Islet of Langerhans (tissue), 1 donor: ENCODE data around the gene CREG1.

Source experiments
- FAIRE-seq: peaks from one replicate; lab custom pipeline; 2011; peaks lifted over from hg19 to GRCh38; lab: Jason Lieb, UNC

CREG1 gene

DNA sequence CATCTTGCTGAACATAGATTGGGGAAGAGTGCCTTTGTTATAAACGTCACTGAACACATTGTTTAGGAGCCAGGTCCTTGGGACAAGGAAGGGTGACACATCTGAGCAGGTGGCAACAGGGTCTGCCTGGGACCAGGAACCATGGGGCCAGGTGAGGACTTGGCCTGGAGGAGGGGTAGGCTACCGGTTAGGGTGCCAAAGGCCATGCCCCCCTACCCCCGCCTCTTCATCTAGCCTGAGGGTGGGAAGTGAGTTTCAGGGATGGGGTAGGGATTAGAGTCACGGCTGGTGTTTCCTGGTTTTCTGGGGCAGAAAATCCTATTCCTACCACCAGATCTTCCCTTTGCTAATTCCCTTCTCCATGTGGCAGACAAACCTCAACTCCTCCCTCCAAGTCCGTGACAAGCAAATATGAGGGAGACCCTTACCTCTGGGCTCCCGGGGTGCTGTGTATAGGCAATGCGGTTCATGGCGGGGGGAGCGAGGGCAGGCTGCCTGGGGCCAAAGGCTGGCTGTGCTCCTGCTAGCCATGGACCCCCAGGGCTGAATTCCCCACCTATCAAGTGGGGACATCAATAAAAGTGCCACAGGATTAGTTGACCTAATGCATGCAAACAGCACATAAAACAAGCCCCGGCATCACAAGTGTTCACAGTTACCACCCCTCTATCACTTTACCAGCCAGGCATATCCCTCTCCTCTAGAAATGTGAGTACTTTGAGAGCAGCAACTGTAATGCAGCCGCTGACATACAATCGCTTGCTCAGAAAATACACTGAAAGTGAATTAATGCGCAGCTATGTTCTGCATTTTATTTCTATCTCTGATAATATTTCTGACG is 49.7 kb downstream of the CREG1 start:
- no peak for FAIRE-seq

DNA sequence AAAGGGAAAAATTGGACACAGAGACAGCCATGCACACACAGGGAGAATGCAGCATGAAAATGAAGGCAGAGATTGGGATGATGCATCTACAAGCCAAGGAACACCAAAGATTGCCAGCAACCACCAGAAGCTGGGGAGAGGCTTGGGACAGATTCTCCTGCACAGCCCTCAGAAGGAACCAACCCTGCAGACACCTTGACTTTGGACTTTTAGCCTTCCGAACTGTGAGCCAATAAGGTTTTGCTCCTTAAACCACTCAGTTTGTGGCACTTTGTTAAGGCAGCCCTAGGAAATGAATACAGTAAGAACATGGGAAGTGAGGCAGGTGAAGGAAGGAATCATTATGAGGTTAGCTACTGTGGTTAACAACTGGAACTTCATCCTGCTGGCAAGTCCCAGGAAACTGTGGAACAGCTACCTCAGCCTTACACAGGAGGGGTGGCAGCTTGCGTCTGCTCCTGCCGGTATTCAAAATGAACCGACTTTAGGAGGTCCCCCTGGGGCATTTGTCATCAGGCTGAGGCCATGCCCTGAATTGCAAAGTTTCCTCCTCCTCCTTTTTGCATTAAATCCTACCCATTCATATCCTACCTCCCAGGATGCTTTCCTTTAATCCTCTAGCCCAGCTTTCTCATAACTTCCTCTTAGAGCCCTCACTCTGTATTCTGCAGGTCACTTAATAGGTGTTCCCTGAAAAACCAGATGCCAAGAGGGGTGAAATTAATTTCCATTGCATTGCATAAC is 50.7 kb downstream of the CREG1 start:
- FAIRE-seq: no peak

DNA sequence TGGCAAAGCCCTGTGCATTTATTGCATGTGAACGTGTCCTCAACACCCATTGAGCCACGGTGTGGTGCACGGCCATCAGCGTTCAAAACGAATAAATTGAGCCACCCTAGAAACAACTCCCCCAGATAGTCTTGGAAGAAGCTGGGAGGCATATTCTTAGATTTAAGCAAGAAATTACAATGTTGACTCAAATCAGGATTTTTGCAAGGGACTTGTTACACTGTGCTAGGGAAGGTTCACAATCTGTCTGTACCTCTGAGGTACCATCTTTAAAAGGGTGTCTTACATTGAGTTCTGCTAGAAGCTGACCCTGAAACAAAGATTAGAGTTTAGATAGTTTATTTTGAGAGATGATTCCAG is 51.4 kb downstream of the CREG1 start:
- no peak for FAIRE-seq

DNA sequence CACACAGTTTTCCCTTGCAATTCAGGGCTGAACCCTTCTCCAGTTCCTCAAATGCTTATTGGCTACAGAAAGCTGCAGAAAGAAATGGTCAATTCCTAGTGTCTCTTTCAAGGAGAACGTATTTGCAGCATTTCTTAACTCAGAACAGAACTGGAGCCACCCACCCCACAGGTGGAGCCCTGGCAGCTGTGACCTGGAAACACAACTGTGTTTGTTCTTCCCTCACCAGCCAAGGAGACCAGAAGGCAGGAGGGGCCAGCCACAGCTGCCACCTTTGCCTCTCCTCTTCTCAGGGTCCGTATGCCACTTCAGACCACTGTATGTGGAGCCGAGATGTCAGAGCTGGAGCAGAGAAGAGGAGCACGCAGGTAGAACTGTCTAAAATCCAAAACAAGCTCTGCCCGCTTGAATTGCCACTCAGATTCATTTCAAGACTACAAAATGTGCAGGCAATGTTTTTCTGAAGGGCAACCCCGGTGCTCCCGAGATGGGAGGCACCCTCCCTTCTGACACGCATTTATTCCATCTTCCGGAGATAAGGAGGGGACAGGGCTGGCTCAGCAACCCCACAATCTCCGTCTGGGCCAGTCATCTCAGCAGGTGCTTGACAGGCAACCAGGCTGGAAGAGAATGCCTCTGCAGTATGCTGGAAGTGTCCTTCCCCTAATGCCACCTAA is 51.9 kb downstream of the CREG1 start:
- no peak for FAIRE-seq

DNA sequence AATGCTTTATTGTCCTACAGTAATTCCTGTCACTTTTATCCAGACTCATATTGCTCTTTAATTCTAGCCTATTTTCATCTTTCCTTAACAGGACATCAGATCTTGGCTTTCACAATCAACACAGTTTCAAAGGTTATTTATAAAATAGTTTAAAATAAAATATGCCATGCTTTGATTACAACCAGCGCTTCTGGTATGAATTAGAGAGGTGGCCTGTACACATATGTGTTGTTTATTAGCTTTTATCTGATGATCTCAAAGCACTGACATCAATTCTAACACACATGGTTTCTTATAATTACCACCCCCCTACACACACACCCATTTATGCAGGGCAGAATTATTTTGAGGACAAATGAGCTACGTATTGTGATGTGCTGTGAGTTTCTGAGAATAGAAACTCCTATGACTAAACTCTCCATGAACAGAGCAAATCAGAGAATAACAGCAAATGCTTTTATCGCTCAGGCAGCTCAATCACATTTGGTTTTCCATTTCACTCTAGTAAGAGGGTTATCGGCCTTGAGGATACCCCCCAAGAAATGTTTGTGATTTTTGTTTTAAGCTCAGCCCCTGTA is 53.2 kb downstream of the CREG1 start:
- FAIRE-seq: no peak

DNA sequence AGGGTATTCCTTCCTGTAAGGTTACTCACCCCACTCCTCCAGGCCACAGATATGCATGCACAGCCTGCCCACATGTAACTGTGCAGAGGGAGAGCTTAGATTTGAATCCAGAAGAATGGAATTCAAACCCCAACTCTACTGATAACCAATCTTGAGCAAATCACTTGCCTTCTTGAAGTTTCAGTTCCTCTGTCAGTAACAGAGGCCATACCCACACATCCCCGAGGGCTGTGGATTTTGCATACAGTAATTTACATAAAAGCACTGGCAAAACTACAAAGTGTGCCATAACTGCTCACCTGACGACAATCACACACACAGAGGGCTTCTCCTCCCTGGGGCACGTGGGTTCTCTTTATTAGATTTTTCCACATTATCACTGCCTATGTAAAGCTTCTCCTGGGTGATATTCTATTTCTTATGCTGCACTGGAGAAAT is 53.9 kb downstream of the CREG1 start:
- FAIRE-seq: no peak

DNA sequence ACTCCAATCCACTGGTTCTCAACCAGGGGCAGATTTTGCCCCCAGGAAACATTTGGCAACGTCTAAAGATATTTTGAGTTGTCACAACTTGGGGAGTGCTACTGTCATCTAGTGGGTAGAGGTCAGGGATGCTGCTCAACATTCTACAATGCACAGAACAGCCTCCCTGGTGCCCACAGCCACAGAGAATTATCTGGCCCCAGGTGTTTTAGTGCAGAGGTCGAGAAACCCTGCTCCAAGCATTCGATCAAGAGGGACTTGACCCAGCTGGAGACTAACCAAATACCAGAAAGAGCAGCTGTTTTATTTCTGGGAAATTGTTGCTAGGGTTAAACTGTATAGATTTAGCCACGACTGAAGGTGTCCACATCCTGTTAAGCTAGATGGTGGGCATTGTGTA is 54.5 kb downstream of the CREG1 start:
- no peak for FAIRE-seq

DNA sequence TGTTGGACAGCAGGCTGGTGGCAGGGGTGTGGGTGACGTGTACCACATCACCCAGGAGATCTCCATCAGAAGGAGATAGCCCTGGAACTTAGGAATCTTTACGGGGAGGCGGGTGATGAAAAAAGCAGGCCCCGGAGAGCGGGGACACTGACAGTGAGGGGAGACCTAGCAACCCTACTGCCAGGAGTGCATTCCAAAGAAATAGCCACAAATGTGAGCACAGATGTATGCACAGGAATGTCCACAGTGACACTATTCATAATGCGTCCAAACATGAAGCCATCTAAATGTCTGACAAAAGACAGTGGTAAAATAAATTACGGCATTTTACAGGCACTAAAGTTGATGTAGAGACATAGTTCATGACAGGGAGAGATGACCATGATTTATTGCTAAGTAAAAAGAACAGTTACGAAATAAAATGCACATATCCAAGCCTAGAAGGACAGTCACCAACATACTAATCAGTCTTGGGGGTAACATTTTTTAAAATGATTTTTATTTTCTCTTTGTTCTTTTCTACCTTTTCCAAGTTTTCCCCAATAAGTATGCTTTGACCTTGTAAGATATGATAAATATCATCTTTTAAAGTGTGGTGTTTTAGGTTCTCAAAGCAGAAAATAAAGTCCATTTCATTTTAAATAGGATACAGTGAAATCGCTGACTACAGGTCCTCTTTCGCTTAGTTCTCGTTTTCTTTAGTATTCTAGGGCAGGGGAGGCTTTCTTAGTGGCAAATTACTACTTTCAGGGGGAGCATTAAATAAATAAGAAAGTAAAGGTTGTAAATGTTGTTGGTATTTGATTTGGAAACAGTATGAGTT is 56.6 kb downstream of the CREG1 start:
- FAIRE-seq: no peak

DNA sequence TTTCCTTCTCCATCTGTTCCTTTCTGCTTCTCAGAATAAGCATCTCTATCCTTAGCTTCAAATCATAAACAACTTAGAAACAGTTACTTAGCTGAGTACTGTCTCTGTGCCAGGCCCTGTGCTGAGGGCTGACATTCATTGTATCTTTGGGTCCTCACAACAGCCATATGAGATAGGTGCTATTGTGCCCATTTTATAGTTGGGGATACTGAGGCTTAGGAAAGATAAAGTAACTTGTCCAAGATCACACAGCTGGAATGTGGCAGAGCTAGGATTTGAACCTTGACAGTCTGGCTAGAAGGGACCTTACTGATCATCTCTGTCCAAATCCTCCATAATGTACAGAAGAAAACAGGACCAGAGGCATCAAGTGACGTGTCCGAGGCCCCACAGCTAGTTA is 60.2 kb downstream of the CREG1 start:
- FAIRE-seq: no peak

DNA sequence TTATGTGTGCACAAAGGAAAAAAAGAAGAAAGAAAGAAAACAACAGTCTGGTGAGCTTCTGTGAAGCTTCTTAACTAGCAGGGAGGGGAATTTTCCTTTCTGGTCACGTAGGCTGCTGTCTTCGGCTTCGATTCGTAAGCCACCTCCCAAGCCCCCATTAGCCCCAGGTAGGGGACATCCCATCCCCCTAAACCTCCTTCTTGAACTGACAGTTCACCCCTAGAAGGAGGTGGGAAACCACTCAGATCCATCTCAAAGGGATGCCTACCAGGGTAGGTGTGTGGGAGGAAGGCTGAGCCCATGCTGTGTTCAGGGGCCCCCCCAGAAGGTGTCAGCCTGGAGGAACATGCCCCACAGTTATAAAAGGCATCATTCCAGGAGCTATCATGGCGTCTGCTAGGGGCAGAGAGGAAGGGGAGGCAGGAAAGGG is 61.1 kb downstream of the CREG1 start:
- no peak for FAIRE-seq

DNA sequence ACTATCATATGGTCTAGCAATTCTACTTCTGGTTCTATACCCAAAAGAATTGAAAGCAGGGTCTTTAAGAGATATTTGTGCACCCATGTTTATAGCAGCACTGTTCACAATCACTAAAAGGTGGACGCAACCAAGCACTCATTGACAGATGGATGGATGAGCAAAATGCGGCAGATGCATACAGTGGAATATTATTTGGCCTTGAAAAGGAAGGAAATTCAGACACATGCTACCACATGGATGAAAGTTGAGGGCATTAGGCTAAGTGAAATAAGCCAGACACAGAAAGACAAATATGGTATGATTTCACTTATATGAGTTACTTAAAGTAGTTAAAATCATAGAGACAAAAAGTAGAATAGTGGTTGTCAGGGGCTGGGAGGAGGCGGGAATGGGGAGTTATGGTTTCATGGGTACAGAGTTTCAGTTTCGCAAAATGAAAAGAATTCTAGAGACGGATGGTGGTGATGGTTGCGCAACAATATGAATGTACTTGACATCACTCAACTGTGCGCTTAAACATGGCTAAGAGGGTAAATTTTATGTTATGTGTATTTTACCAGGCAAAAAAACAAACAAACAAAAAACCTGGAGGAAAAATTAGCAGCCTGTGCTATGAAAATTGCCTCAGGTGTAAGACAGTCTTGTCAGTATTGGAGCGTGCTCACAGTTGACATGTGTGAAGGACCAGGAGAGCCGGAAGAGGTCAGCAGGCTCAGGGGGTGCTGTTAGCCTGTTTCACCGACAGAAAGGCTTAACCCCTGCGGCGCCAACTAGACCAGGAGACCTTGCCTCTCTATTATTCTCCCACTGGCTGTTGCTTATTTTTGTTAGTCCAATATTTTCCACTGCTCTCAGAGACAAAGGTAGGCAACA is 61.7 kb downstream of the CREG1 start:
- no peak for FAIRE-seq
